CD14-positive monocyte (primary cell): Measurements from ENCODE around the gene TPGS1. TPM values are rescaled to one million over a fixed set of nuclear protein-coding genes. Genes with fewer than 3 reads are reported as not detected.

Source experiments
- DNase-seq, 3 donors: peaks; one replicate each; pipeline ENCODE4 v3.0.0-alpha.2; 2011 to 2022
- H2AFZ ChIP-seq: 2 replicates; pipeline ENCODE4 v1.6.0; 2012; ENCODE audit warnings: mild to moderate bottlenecking, low read depth, low read length, inconsistent platforms; ENCODE audit not compliant: insufficient read depth, poor library complexity, severe bottlenecking
- H3K27ac ChIP-seq, 2 donors: 1 replicate in 1 of 2; 2 replicates in 1 of 2; pipeline ENCODE4 v1.5.1; 2012 to 2013; ENCODE audit warnings: low read length in 2 of 2, control low read depth in 1 of 2, inconsistent platforms in 1 of 2, low read depth in 1 of 2, mild to moderate bottlenecking in 1 of 2
- H3K27me3 ChIP-seq, 2 donors: one replicate each; pipeline versions ENCODE4 v1.6.0 to v1.6.1; 2011 to 2013; ENCODE audit warnings: low read length in 2 of 2; ENCODE audit not compliant: control insufficient read depth in 2 of 2, insufficient read depth in 2 of 2
- H3K36me3 ChIP-seq, 2 donors: replicated peaks in 1 of 2; 1 replicate in 1 of 2; 2 replicates in 1 of 2; pipeline versions ENCODE4 v1.5.1 to v1.6.1; 2012 to 2013; ENCODE audit warnings: low read length in 2 of 2, control low read depth in 1 of 2, inconsistent platforms in 1 of 2, mild to moderate bottlenecking in 1 of 2; ENCODE audit not compliant: insufficient read depth in 2 of 2, control insufficient read depth in 1 of 2
- H3K4me1 ChIP-seq, 2 donors: 1 replicate in 1 of 2; 2 replicates in 1 of 2; pipeline versions ENCODE4 v1.5.1 to v1.6.1; 2012 to 2013; ENCODE audit warnings: low read length in 2 of 2, control low read depth in 1 of 2, inconsistent platforms in 1 of 2, mild to moderate bottlenecking in 1 of 2, moderate library complexity in 1 of 2; ENCODE audit not compliant: insufficient read depth in 2 of 2, control insufficient read depth in 1 of 2
- H3K4me2 ChIP-seq: replicated peaks from 2 replicates; pipeline ENCODE3; 2012; ENCODE audit warnings: low read length, moderate library complexity, mild to moderate bottlenecking; ENCODE audit not compliant: poor library complexity, severe bottlenecking; ENCODE audit errors: extremely low read depth
- H3K4me3 ChIP-seq, 3 experiments: fragments of 200-600 bp in 1 of 3; sonication (generic) in 1 of 3; replicated peaks in 1 of 3; 1 replicate in 2 of 3; 2 replicates in 1 of 3; pipeline ENCODE4 v1.5.1; 2011 to 2013; ENCODE audit warnings: low read length in 3 of 3, mild to moderate bottlenecking in 3 of 3, control low read depth in 2 of 3, low read depth in 2 of 3, inconsistent platforms in 1 of 3, moderate library complexity in 1 of 3
- H3K79me2 ChIP-seq: 2 replicates; pipeline ENCODE4 v1.6.0; 2012; ENCODE audit warnings: mild to moderate bottlenecking, control low read depth, inconsistent platforms, low read length, moderate library complexity; ENCODE audit not compliant: insufficient read depth
- H3K9ac ChIP-seq: 2 replicates; pipeline ENCODE4 v1.6.0; 2017; ENCODE audit warnings: low read length, mild to moderate bottlenecking; ENCODE audit not compliant: insufficient read depth, poor library complexity, severe bottlenecking
- H3K9me3 ChIP-seq, 2 donors: replicated peaks in 1 of 2; 1 replicate in 1 of 2; 2 replicates in 1 of 2; pipeline versions ENCODE4 v1.5.1 to v1.6.1; 2012 to 2013; ENCODE audit warnings: low read length in 2 of 2, control low read depth in 1 of 2; ENCODE audit not compliant: control insufficient read depth in 1 of 2, insufficient read depth in 1 of 2
- H4K20me1 ChIP-seq: 2 replicates; pipeline ENCODE4 v1.6.0; 2012; ENCODE audit warnings: mild to moderate bottlenecking, low read length, control low read depth, moderate library complexity; ENCODE audit not compliant: insufficient read depth
- H3K27ac Mint-ChIP-seq, 7 donors: one replicate each; pipeline ENCODE4 v1.8.0; 2020; ENCODE audit warnings: mild to moderate bottlenecking in 7 of 7, mixed read lengths in 7 of 7, moderate library complexity in 6 of 7, inconsistent platforms in 2 of 7
- H3K27me3 Mint-ChIP-seq, 3 donors: one replicate each; pipeline ENCODE4 v1.8.0; 2021 to 2022; ENCODE audit warnings: low read depth in 3 of 3, mild to moderate bottlenecking in 3 of 3, mixed read lengths in 3 of 3, moderate library complexity in 3 of 3, inconsistent platforms in 1 of 3
- H3K36me3 Mint-ChIP-seq, 2 donors: one replicate each; pipeline ENCODE4 v1.8.0; 2020; ENCODE audit warnings: mixed read lengths in 2 of 2, inconsistent platforms in 1 of 2, mild to moderate bottlenecking in 1 of 2
- H3K4me1 Mint-ChIP-seq: one replicate; pipeline ENCODE4 v1.8.0; 2020; ENCODE audit warnings: mild to moderate bottlenecking, mixed read lengths
- H3K4me3 Mint-ChIP-seq, 2 donors: one replicate each; pipeline ENCODE4 v1.8.0; 2020; ENCODE audit warnings: mild to moderate bottlenecking in 2 of 2, mixed read lengths in 2 of 2, moderate library complexity in 1 of 2
- H3K9me3 Mint-ChIP-seq, 7 donors: one replicate each; pipeline ENCODE4 v1.8.0; 2020 to 2022; ENCODE audit warnings: mixed read lengths in 7 of 7, mild to moderate bottlenecking in 6 of 7, moderate library complexity in 6 of 7, inconsistent platforms in 2 of 7
- WGBS: methylation state at CpG from one replicate; pipeline ENCODE4 v1.1.5; 2013; ENCODE audit warnings: missing lambda C conversion rate; ENCODE audit not compliant: insufficient coverage; 5-methylcytosine and 5-hydroxymethylcytosine counted together
- intact Hi-C, 2 donors: fragments of 100-400 bp; cut with micrococcal nuclease; formaldehyde crosslinking; loops; one replicate each; pipeline versions ENCODE4 v1.15.0 to v1.15.1; 2023
- polyA plus RNA-seq, 3 donors: library from polyadenylated mRNA; depleted of rRNA in 1 of 3; unstranded in 2 of 3; stranded (reverse) in 1 of 3; fragments of 300-500 nt in 2 of 3; fragments of >200 nt in 1 of 3; fragmentation: Illumina TruSeq in 2 of 3; gene quantifications; 1 replicate in 2 of 3; 2 replicates in 1 of 3; pipeline ENCODE4 v1.2.3, GENCODE V29; 2012 to 2021
- TF ChIP-seq, protein P1 (sequence below): fragments of 200-600 bp; IDR thresholded peaks from one replicate; pipeline ENCODE4 v1.8.0; 2022; ENCODE audit warnings: antibody characterized with exemption, mild to moderate bottlenecking

Gene TPGS1
- polyA plus RNA-seq, 3 donors, result 9.2 to 48.1 (median 14.2) TPM

DNA sequence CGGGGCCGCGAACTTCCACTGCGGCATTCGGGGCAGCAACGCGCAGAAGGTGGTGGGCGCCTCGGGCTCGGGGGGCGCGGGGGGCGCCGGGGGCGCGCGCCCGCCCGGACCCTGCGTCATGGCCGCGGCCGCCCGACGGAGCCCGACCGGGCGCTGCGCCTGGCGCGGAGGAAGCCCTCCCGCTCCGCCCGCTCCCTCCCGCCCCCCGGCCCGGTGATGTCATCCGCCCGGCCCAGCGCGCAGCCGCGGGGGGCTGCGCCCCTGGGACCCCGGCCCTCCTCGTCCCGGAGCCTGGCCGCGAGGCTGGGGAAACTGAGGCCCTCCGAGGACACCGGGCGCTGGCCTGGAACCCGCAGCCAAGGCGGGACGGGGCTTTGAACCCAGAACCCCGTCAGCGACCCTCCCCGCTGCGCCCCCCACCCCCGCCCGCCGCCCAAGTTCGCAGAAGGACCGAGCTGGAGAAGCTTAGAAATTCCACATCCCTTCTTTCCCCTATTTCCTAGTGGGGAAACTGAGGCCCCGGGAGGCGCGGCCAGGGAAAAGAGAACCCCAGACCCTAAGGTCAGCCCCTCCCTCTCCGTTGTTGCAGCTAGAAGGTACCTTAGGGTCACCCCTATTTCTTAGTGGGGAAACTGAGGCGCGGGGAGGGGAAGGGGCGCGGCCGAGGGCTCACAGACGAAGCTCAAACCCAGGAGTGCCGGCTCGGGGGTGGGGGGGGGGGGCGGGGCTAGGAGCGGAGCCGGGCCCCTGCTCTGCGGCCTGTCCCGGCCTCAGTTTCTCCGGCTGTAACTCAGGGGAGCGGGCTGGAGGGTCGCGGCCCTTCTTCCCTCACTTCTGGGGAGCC is 46.2 kb upstream of the TPGS1 start, which contains the start of gene SHC2:
TSS of gene SHC2 (minus strand) at position 157 of the 844 bp plus-strand sequence. CDS start at position 120, 37 bp downstream.
- Histone ChIP-seq H3K79me2 (no peaks in the 10 kb centered on the region), H3K36me3 (no peaks in the 10 kb centered on the region), H3K9me3 (peaks cover 3 to 10% of the 10 kb centered on the region in 2 donors), H3K27ac (no peak within 1 kb of the TSS), H3K27me3 (peaks cover 14 to 34% of the 10 kb centered on the region in 2 donors), H3K4me1 (no peaks in the 10 kb centered on the region), H3K4me3 (no peak within 1 kb of the TSS), H3K9ac (no peak within 1 kb of the TSS), H2AFZ (no peak within 1 kb of the TSS), H3K4me2 (no peak within 1 kb of the TSS), H4K20me1 (no peaks in the 10 kb centered on the region)
- Mint-ChIP-seq H3K4me1 (peaks cover 2% of the 10 kb centered on the region), H3K27me3 (peaks cover 32 to 56% (median 33%) of the 10 kb centered on the region in 3 donors), H3K36me3 (no peaks in the 10 kb centered on the region), H3K9me3 (peaks cover 10 to 24% (median 17%) of the 10 kb centered on the region in 7 donors), H3K27ac (no peak within 1 kb of the TSS), H3K4me3 (peak within 1 kb of the TSS in 1 of 2 donors; percentile 82)
- intact Hi-C loops, result no loop called here
- TF ChIP-seq, protein P1, sequence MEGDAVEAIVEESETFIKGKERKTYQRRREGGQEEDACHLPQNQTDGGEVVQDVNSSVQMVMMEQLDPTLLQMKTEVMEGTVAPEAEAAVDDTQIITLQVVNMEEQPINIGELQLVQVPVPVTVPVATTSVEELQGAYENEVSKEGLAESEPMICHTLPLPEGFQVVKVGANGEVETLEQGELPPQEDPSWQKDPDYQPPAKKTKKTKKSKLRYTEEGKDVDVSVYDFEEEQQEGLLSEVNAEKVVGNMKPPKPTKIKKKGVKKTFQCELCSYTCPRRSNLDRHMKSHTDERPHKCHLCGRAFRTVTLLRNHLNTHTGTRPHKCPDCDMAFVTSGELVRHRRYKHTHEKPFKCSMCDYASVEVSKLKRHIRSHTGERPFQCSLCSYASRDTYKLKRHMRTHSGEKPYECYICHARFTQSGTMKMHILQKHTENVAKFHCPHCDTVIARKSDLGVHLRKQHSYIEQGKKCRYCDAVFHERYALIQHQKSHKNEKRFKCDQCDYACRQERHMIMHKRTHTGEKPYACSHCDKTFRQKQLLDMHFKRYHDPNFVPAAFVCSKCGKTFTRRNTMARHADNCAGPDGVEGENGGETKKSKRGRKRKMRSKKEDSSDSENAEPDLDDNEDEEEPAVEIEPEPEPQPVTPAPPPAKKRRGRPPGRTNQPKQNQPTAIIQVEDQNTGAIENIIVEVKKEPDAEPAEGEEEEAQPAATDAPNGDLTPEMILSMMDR, result no peak
- 2% methylated on average over 56 of the region's 85 CpGs for WGBS
- no peak for DNase-seq

DNA sequence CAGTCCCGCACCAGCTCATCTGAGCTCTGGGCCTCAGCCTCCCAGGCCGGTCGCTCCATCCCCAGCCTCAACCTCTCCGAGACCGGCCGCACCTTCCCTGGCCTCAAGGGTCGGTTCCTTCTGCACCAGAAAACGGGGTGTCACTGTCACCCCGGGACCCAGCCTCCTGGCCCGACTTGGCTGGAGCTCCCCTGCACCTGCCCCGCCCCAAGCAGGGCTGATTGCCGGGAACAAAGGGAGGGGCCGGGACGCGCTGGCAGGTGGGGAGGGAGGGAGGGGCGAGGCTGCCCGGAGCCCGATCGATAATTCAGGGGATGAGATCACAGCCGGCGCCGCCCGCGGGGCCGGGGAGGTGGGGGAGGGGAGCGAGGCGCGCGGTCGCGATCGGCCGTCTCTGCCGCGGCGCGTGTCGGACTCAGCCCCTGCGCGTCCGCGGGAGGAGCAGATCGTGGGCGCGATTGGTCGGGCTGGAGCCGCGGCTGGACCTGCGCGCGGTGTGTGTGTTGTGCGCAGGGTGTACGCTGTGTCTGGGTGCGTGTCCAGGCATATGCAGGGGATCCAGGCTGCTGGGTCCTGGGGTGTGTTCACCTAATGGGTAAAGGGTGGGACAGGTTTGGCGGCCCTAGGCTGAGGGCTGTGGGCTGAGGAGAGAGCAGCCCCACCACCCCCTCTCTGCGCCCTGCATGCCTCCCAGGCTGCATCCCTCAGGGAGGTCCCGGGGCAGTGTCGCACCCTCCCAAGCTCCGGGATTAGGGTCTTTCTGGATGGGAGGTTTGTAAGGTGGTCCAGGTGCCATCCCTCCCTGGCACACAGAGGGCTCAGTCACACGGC is 45.4 kb upstream of the TPGS1 start:
- WGBS, result 5% methylated on average over 54 of the region's 60 CpGs
- Histone ChIP-seq H3K36me3 (no peaks in the 10 kb centered on the region), H3K4me3 (no peak overlapping the region), H3K4me2 (no peak overlapping the region), H3K79me2 (no peaks in the 10 kb centered on the region), H4K20me1 (no peaks in the 10 kb centered on the region), H3K27me3 (peaks cover 14 to 34% of the 10 kb centered on the region in 2 donors), H3K4me1 (no peaks in the 10 kb centered on the region), H3K9ac (no peak overlapping the region), H3K9me3 (peaks cover 3 to 10% of the 10 kb centered on the region in 2 donors), H2AFZ (no peak overlapping the region), H3K27ac (no peak overlapping the region)
- peaks cover 28 to 54% (median 32%) of the 10 kb centered on the region in 3 donors for H3K27me3 Mint-ChIP-seq
- no peak overlapping the region for H3K27ac Mint-ChIP-seq
- TF ChIP-seq, protein P1, result no peak
- intact Hi-C loops, result no loop called here
- DNase-seq, result no peak
- peak overlapping the region in 1 of 2 donors; percentile 82 for H3K4me3 Mint-ChIP-seq
- peaks cover 2% of the 10 kb centered on the region for H3K4me1 Mint-ChIP-seq
- H3K36me3 Mint-ChIP-seq, result no peaks in the 10 kb centered on the region
- H3K9me3 Mint-ChIP-seq, result peaks cover 12 to 24% (median 17%) of the 10 kb centered on the region in 7 donors
